DND-41 (cell line): ENCODE results near the gene TBL1X.

Experiments used
- CTCF ChIP-seq: IDR thresholded peaks from 2 replicates; pipeline ENCODE4 v1.5.1; 2012; ENCODE audit warnings: borderline replicate concordance, low read length, moderate library complexity, mild to moderate bottlenecking; ENCODE audit not compliant: poor library complexity, severe bottlenecking; ENCODE audit errors: extremely low read depth
- EZH2 ChIP-seq: IDR thresholded peaks from 3 replicates; pipeline ENCODE4 v1.6.1; 2012; ENCODE audit warnings: borderline replicate concordance, low read depth, mild to moderate bottlenecking, moderate library complexity, low read length, inconsistent platforms; ENCODE audit not compliant: severe bottlenecking

GRCh38 chrX:9486786-9487387 is 22.0 kb downstream of the TBL1X start:
- no peak for TF ChIP-seq EZH2
- TF ChIP-seq CTCF: no peak
